Breast epithelium (tissue), 4 donors: ENCODE data around the gene ATPAF2. TPM values are rescaled to one million over a fixed set of nuclear protein-coding genes. Genes with fewer than 3 reads are reported as not detected.

ENCODE experiments used
- DNase-seq, 2 donors: peaks; one replicate each; pipeline ENCODE4 v3.0.0-alpha.2; 2019; ENCODE audit warnings: low spot score in 2 of 2
- H3K27ac ChIP-seq, 2 donors: fragments of 200-600 bp; sonication (generic) in 1 of 2; one replicate each; pipeline ENCODE4 v1.5.1; 2016 to 2019; ENCODE audit warnings: mild to moderate bottlenecking in 1 of 2
- H3K27me3 ChIP-seq, 2 donors: fragments of 200-600 bp; sonication (generic) in 1 of 2; one replicate each; pipeline versions ENCODE4 v1.5.1 to v1.6.0; 2017 to 2019; ENCODE audit warnings: control low read depth in 1 of 2, mild to moderate bottlenecking in 1 of 2
- H3K36me3 ChIP-seq: fragments of 200-600 bp; one replicate; pipeline ENCODE4 v1.5.1; 2019
- H3K4me1 ChIP-seq, 2 donors: fragments of 200-600 bp; sonication (generic); one replicate each; pipeline ENCODE4 v1.5.1; 2016 to 2019; ENCODE audit warnings: control low read depth in 1 of 2
- H3K4me3 ChIP-seq, 3 donors: fragments of 200-600 bp; sonication (generic); 1 replicate in 2 of 3; 2 replicates in 1 of 3; pipeline ENCODE4 v1.5.1; 2016 to 2019; ENCODE audit warnings: mild to moderate bottlenecking in 3 of 3, moderate library complexity in 2 of 3
- H3K9me3 ChIP-seq, 2 donors: fragments of 200-600 bp; sonication (generic) in 1 of 2; one replicate each; pipeline ENCODE4 v1.5.1; 2016 to 2019; ENCODE audit warnings: control low read depth in 1 of 2
- POLR2A ChIP-seq: fragments of 450-650 bp; IDR thresholded peaks from one replicate; pipeline ENCODE4 v1.6.1; 2016; ENCODE audit warnings: antibody characterized with exemption, mild to moderate bottlenecking, moderate library complexity
- POLR2AphosphoS5 ChIP-seq, 3 donors: sonication (generic); formaldehyde crosslinking; IDR thresholded peaks; one replicate each; pipeline ENCODE4 v1.6.1; 2017; ENCODE audit warnings: antibody characterized with exemption in 3 of 3
- intact Hi-C: fragments of 100-400 bp; cut with DNase I; formaldehyde crosslinking; loops from one replicate; pipeline ENCODE4 v1.15.1; 2023; ENCODE audit warnings: low total_unique reads
- total RNA-seq, 3 donors: library from RNA; depleted of rRNA; stranded (reverse); fragments of >200 nt; gene quantifications; one replicate each; pipeline ENCODE4 v1.1.0, GENCODE V29; 2016
- TF ChIP-seq, protein P1 (sequence below), 3 donors: fragments of 450-650 bp; IDR thresholded peaks; one replicate each; pipeline ENCODE4 v1.5.1; 2016 to 2017; ENCODE audit warnings: antibody characterized with exemption in 3 of 3, mild to moderate bottlenecking in 3 of 3, moderate library complexity in 3 of 3

The ATPAF2 gene
- total RNA-seq, 3 donors from 2014 or later: 12.9 to 15.7 (median 13.0) TPM

DNA sequence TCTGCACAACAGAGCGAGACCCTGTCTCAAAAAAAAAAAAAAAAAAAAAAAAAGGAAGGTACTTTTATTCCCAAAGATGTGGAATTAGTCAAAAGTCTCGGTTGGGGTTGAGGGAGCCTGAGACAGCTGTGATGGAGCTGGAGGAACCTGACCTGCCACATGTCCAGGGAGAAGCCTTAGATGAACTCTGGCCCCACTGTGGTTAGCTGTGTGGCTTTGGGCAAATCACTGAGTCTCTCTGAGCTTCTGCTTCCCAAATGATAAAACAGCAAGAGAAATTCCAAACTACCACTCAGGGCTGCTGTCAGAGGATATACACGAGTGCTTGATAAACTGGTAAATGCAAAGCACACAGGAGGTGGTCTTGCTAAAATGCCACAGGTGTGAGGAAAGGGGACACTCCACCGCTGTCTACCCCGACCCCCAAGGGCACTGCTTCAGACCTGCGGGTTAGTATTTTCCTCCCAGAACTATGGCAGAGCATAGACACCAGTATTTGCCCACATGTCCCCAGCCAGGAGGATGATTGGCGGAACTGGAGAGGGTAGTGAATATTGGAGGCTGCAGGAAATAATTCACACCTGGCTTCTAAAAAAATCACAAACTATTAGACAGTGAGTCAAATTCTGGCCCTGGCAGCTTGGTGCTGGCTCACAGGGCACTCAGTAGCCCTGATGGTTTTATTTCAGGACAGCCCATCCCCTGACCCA is 51.6 kb downstream of the ATPAF2 start:
- Histone ChIP-seq H3K4me1 (no peaks in the 10 kb centered on the region), H3K27ac (no peak overlapping the region), H3K9me3 (no peaks in the 10 kb centered on the region), H3K36me3 (no peaks in the 10 kb centered on the region), H3K27me3 (no peaks in the 10 kb centered on the region), H3K4me3 (no peak overlapping the region)
- intact Hi-C loops: no loop called here
- no peak for TF ChIP-seq POLR2A
- TF ChIP-seq, protein P1, sequence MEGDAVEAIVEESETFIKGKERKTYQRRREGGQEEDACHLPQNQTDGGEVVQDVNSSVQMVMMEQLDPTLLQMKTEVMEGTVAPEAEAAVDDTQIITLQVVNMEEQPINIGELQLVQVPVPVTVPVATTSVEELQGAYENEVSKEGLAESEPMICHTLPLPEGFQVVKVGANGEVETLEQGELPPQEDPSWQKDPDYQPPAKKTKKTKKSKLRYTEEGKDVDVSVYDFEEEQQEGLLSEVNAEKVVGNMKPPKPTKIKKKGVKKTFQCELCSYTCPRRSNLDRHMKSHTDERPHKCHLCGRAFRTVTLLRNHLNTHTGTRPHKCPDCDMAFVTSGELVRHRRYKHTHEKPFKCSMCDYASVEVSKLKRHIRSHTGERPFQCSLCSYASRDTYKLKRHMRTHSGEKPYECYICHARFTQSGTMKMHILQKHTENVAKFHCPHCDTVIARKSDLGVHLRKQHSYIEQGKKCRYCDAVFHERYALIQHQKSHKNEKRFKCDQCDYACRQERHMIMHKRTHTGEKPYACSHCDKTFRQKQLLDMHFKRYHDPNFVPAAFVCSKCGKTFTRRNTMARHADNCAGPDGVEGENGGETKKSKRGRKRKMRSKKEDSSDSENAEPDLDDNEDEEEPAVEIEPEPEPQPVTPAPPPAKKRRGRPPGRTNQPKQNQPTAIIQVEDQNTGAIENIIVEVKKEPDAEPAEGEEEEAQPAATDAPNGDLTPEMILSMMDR (IDR thresholded peaks at IDR 0.05): no peak
- TF ChIP-seq POLR2AphosphoS5 (IDR thresholded peaks at IDR 0.05): no peak
- DNase-seq: no peak

DNA sequence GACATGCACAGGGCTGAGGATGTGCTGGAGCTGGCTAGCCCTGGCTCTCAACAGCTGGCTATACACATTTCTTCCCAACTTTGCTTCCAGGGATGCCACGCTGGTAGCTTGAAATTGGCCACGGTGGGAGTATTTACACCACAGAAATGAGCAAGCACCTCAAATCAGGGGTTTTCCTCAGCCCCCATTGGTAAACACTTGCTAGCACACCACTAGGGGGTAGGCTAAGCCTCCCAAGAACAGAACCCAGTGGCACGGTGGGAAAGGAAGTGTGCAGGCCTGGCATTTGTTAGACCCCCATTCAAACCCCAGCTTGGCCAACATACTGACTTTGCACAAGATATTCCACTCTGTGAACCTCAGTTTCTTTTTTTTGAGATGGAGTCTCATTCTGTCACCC is 53.4 kb downstream of the ATPAF2 start:
- Histone ChIP-seq H3K27me3 (no peaks in the 10 kb centered on the region), H3K4me1 (no peaks in the 10 kb centered on the region), H3K36me3 (no peaks in the 10 kb centered on the region), H3K4me3 (no peak overlapping the region), H3K9me3 (no peaks in the 10 kb centered on the region), H3K27ac (no peak overlapping the region)
- TF ChIP-seq, protein P1 (IDR thresholded peaks at IDR 0.05): no peak
- no peak for TF ChIP-seq POLR2AphosphoS5 (IDR thresholded peaks at IDR 0.05)
- no peak for TF ChIP-seq POLR2A
- intact Hi-C loops: no loop called here
- no peak for DNase-seq

DNA sequence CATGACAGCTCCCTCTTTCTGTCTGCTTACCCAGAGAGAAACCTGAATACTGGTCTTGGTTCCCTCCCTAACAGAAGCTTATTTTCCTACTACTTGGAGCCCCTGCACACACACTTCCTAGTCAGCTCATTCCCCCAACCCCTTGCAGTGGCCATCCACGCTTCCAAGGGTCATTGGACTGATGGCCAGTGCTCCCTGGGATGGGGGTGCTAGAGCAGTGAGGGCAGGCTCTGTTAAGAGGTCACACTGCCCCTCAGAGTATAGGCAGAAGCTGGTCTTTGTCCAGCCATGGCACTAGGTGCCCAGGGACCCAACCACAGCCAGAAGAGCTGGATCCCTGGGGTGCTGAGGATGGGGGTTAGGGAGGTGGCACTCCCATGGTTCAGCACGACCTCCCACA is 53.8 kb downstream of the ATPAF2 start:
- no peak for DNase-seq
- intact Hi-C loops: no loop called here
- Histone ChIP-seq H3K27me3 (no peaks in the 10 kb centered on the region), H3K4me1 (no peaks in the 10 kb centered on the region), H3K9me3 (no peaks in the 10 kb centered on the region), H3K27ac (no peak overlapping the region), H3K4me3 (no peak overlapping the region), H3K36me3 (no peaks in the 10 kb centered on the region)
- no peak for TF ChIP-seq POLR2A
- TF ChIP-seq POLR2AphosphoS5 (IDR thresholded peaks at IDR 0.05): no peak
- TF ChIP-seq, protein P1 (IDR thresholded peaks at IDR 0.05): no peak

DNA sequence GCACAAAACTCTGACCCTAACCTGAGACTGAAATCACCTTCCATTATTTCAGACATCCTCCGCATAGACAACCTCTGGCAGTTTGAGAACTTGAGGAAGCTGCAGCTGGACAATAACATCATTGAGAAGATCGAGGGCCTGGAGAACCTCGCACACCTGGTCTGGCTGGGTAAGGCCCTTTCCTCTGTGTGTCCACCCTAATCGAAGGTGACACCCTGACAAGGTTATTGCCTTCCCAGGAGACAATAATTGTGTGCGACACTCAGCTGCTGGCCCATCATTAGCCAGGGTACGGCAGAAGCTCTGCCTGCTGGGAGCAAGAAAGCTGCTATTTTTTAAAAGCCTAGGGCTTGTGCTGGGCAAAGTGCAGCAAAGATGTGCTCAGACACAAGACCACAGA is 55.2 kb downstream of the ATPAF2 start:
- Histone ChIP-seq H3K36me3 (no peaks in the 10 kb centered on the region), H3K27ac (peak overlapping the region in 1 of 2 donors; percentile 80), H3K27me3 (no peaks in the 10 kb centered on the region), H3K9me3 (no peaks in the 10 kb centered on the region), H3K4me1 (no peaks in the 10 kb centered on the region), H3K4me3 (no peak overlapping the region)
- DNase-seq: no peak
- intact Hi-C loops: no loop called here
- TF ChIP-seq, protein P1 (IDR thresholded peaks at IDR 0.05): no peak
- TF ChIP-seq POLR2A: no peak
- TF ChIP-seq POLR2AphosphoS5 (IDR thresholded peaks at IDR 0.05): no peak

DNA sequence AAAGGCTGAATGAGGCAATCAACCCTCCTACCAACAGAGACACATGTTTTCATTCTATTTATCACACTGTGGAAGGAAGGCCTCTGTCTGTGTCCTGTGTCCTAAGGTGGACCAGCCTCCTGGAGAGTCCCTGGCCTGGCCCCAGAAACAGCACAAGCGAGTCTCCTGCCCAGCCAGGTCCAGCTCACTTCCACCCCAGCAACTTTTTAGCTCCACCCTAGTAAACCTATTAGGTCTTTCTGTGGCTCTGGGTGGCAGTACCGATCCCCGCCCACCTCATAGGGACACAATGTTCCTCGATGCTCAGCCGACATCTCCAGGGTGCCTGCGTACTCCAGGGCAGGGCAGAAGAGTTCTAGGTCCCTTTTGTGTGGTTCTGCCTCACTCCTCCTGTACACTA is 55.6 kb downstream of the ATPAF2 start:
- TF ChIP-seq POLR2A: no peak
- no peak for TF ChIP-seq POLR2AphosphoS5 (IDR thresholded peaks at IDR 0.05)
- TF ChIP-seq, protein P1 (IDR thresholded peaks at IDR 0.05): no peak
- H3K9me3 ChIP-seq: no peaks in the 10 kb centered on the region
- no peaks in the 10 kb centered on the region for H3K4me1 ChIP-seq
- no peak overlapping the region for H3K4me3 ChIP-seq
- no peaks in the 10 kb centered on the region for H3K27me3 ChIP-seq
- peak in 1 of 2 donors; percentile 37 for DNase-seq
- H3K36me3 ChIP-seq: no peaks in the 10 kb centered on the region
- H3K27ac ChIP-seq: peak overlapping the region; percentile 53 to 80
- intact Hi-C loops: no loop called here
